Mesothelial cell of epicardium (in vitro differentiated cells): ENCODE measurements around the gene ALAD. TPM values are rescaled to one million over a fixed set of nuclear protein-coding genes. Genes with fewer than 3 reads are reported as not detected.
"Not testable (repeated sequence)": the region's sequence is repeated elsewhere in the genome, so short reads cannot be mapped to it uniquely, and the experiment has no call there.

ENCODE experiments used
- DNase-seq, 2 experiments: peaks; one replicate each; pipeline ENCODE4 v3.0.0; 2021; ENCODE audit warnings: low spot score in 2 of 2; ENCODE audit not compliant: unreplicated experiment in 2 of 2
- H3K27ac Mint-ChIP-seq: 2 replicates; pipeline ENCODE4 v1.8.0; 2021; ENCODE audit warnings: mixed read lengths
- H3K27me3 Mint-ChIP-seq: 2 replicates; pipeline ENCODE4 v1.8.0; 2021; ENCODE audit warnings: low read depth, mixed read lengths
- H3K36me3 Mint-ChIP-seq: 2 replicates; pipeline ENCODE4 v1.8.0; 2021; ENCODE audit warnings: mixed read lengths
- H3K4me1 Mint-ChIP-seq: 2 replicates; pipeline ENCODE4 v1.8.0; 2021; ENCODE audit warnings: mixed read lengths
- H3K4me3 Mint-ChIP-seq: 2 replicates; pipeline ENCODE4 v1.8.0; 2021; ENCODE audit warnings: mild to moderate bottlenecking, moderate library complexity, mixed read lengths
- H3K9me3 Mint-ChIP-seq: 2 replicates; pipeline ENCODE4 v1.8.0; 2021; ENCODE audit warnings: mixed read lengths
- total RNA-seq: library from RNA; stranded (reverse); gene quantifications from 3 replicates; pipeline ENCODE4 v1.2.1, GENCODE V29; 2021
- TF ChIP-seq, protein P1 (sequence below): fragments of 200-600 bp; sonication (generic); IDR thresholded peaks from one replicate; pipeline ENCODE4 v1.5.0; 2021; ENCODE audit warnings: antibody characterized with exemption; ENCODE audit not compliant: unreplicated experiment

ALAD gene
- total RNA-seq, 1 donor from 2014 or later = 45.6 TPM

DNA sequence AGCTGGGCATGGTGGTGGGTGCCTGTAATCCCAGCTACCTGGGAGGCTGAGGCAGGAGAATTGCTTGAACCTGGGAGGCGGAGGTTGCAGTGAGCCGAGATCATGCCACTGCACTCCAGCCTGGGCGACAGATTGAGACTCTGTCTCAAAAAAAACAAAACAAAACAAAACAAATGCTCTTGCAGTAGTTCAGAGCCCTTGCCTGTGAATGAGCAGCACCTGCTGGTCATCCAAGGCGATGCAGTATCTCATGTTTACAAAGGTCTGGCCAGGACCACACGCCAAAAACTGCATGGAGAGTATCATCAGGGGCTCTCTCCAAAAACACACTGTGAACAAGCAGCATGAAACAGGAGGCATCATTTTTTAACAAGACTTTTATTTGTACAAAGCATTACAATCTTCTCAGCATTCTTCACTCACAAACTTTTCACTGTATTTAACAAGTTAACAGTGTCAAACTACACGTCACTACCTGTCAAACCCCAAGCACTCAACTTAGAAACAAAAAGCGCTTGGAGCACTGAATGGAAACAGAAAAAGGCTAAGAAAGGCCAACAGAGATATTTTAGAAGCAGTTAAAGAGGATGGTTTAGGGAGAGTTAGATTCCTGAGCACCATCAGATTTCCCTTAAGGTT, 5.9 kb upstream of the ALAD start:
- DNase-seq = peak in 1 of 2 experiments; percentile 58
- Mint-ChIP-seq H3K36me3 (peaks cover 10% of the 10 kb centered on the region), H3K4me1 (peaks cover 16% of the 10 kb centered on the region), H3K27ac (peak overlapping the region; percentile 91), H3K4me3 (peak overlapping the region; percentile 52)
- TF ChIP-seq, protein P1, sequence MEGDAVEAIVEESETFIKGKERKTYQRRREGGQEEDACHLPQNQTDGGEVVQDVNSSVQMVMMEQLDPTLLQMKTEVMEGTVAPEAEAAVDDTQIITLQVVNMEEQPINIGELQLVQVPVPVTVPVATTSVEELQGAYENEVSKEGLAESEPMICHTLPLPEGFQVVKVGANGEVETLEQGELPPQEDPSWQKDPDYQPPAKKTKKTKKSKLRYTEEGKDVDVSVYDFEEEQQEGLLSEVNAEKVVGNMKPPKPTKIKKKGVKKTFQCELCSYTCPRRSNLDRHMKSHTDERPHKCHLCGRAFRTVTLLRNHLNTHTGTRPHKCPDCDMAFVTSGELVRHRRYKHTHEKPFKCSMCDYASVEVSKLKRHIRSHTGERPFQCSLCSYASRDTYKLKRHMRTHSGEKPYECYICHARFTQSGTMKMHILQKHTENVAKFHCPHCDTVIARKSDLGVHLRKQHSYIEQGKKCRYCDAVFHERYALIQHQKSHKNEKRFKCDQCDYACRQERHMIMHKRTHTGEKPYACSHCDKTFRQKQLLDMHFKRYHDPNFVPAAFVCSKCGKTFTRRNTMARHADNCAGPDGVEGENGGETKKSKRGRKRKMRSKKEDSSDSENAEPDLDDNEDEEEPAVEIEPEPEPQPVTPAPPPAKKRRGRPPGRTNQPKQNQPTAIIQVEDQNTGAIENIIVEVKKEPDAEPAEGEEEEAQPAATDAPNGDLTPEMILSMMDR = peak; percentile 77
- H3K27me3 Mint-ChIP-seq, H3K9me3 Mint-ChIP-seq: not testable (repeated sequence)

DNA sequence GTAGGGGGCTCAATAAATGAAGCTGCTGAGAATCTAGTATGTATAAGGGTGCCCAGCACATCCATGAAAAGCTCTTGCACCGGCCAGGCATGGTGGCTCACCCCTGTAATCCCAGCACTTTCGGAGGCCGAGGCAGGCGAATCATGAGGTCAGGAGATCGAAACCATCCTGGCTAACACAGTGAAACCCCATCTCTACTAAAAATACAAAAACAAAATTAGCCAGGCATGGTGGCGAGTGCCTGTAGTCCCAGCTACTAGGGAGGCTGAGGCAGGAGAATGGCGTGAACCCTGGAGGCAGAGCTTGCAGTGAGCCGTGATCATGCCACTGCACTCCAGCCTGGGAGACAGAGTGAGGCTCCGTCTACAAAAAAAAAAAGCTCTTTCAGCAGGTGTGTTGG, 5.3 kb upstream of the ALAD start:
- H3K9me3 Mint-ChIP-seq, H3K27me3 Mint-ChIP-seq, H3K4me3 Mint-ChIP-seq, DNase-seq: not testable (repeated sequence)
- Mint-ChIP-seq H3K27ac (peak overlapping the region; percentile 91), H3K4me1 (peaks cover 21% of the 10 kb centered on the region), H3K36me3 (peaks cover 10% of the 10 kb centered on the region)

- DNase-seq = no peak
- Mint-ChIP-seq H3K36me3 (peaks cover 8% of the 10 kb centered on the region), H3K4me1 (peaks cover 22% of the 10 kb centered on the region), H3K9me3 (no peaks in the 10 kb centered on the region), H3K4me3 (no peak overlapping the region), H3K27me3 (no peaks in the 10 kb centered on the region), H3K27ac (peak overlapping the region; percentile 6)
- TF ChIP-seq, protein P1 = no peak
These were observed 2.6 kb upstream of the ALAD start for GRCh38 chr9:113403646-113404045.

DNA sequence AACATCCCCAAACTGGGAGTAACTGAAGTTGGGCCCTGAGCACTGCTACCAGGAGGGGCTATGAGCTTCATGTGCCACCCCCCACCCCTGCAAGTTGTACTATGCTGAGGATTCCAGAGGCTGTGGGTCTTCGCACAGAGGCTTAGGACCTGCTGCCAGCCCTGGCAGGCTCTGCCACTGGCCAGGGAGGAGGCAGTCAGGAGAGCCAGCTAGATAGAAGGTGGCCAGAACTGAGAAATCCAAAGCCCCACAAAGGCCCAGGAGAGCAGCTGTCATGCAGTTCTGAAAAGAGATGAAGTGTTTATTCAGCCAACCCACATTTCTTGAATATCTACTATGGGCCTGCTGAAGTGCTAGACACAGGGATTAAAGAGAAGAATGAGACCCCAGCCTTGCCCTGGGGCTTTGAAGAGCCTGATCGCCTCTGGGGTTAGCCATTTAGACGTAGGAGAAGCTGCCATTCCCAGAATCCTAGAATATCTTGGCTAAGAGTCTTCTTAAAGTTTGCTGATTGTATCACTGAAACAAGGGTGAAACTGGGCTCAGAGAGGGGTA, 1.4 kb downstream of the ALAD start:
- Mint-ChIP-seq H3K4me3 (peak overlapping the region; percentile 88), H3K36me3 (peaks cover 5% of the 10 kb centered on the region), H3K27me3 (no peaks in the 10 kb centered on the region), H3K27ac (peak overlapping the region; percentile 88), H3K9me3 (no peaks in the 10 kb centered on the region), H3K4me1 (peaks cover 28% of the 10 kb centered on the region)
- no peak for DNase-seq
- TF ChIP-seq, protein P1 = no peak

GRCh38 chr9:113398796-113399195, 2.3 kb downstream of the ALAD start:
- Mint-ChIP-seq H3K27me3 (no peaks in the 10 kb centered on the region), H3K9me3 (no peaks in the 10 kb centered on the region), H3K36me3 (peaks cover 5% of the 10 kb centered on the region), H3K4me3 (peak overlapping the region; percentile 88), H3K4me1 (peaks cover 28% of the 10 kb centered on the region), H3K27ac (peak overlapping the region; percentile 30)
- no peak for DNase-seq
- TF ChIP-seq, protein P1 = no peak

- DNase-seq = no peak
- Mint-ChIP-seq H3K9me3 (no peaks in the 10 kb centered on the region), H3K4me1 (peaks cover 28% of the 10 kb centered on the region), H3K36me3 (peaks cover 12% of the 10 kb centered on the region), H3K27ac (no peak overlapping the region), H3K4me3 (no peak overlapping the region), H3K27me3 (no peaks in the 10 kb centered on the region)
- TF ChIP-seq, protein P1 = no peak
These were observed 3.9 kb downstream of the ALAD start for GRCh38 chr9:113397203-113397631.
